GM18909 (cell line): ENCODE measurements around the gene ORC5.
"Not testable (repeated sequence)": the region's sequence is repeated elsewhere in the genome, so short reads cannot be mapped to it uniquely, and the experiment has no call there.

Experiments used
- ATAC-seq: cut with Tn5 transposase; IDR thresholded peaks from one replicate; pipeline ENCODE4 v1.9.1; 2021; ENCODE audit warnings: mild to moderate bottlenecking; ENCODE audit not compliant: unreplicated experiment, poor library complexity

Gene ORC5

GRCh38 chr7:104207731-104208420, at the start of gene ORC5:
Gene ORC5, minus strand, starts transcription at chr7:104208013. Its CDS starts 109 bp downstream, at chr7:104207904.
- ATAC-seq, result peak; percentile 100

GRCh38 chr7:104255616-104256015, 47.8 kb upstream of the ORC5 start:
- ATAC-seq, result no peak

GRCh38 chr7:104255194-104255593, 47.4 kb upstream of the ORC5 start:
- ATAC-seq, result no peak

- no peak for ATAC-seq
These were observed 46.9 kb upstream of the ORC5 start for GRCh38 chr7:104254696-104255095.

GRCh38 chr7:104252409-104253134, 44.8 kb upstream of the ORC5 start:
- no peak for ATAC-seq

- no peak for ATAC-seq
These were observed 34.8 kb upstream of the ORC5 start for GRCh38 chr7:104242638-104243037.

GRCh38 chr7:104241538-104242209, 33.9 kb upstream of the ORC5 start:
- ATAC-seq, result no peak

- no peak for ATAC-seq
These were observed 33.3 kb upstream of the ORC5 start for GRCh38 chr7:104241135-104241534.

GRCh38 chr7:104240401-104240800, 32.6 kb upstream of the ORC5 start:
- ATAC-seq, result no peak

GRCh38 chr7:104234990-104235389, 27.2 kb upstream of the ORC5 start:
- ATAC-seq, result not testable (repeated sequence)

- peak; percentile 85 for ATAC-seq
These were observed 23.5 kb upstream of the ORC5 start for GRCh38 chr7:104231054-104232046.

- no peak for ATAC-seq
These were observed 22.8 kb upstream of the ORC5 start for GRCh38 chr7:104230606-104231005.

- ATAC-seq, result no peak
These were observed 20.6 kb upstream of the ORC5 start for GRCh38 chr7:104228442-104228841.

GRCh38 chr7:104225451-104225850, 17.6 kb upstream of the ORC5 start:
- no peak for ATAC-seq

- ATAC-seq, result no peak
These were observed 9.8 kb upstream of the ORC5 start for GRCh38 chr7:104217620-104218019.

- no peak for ATAC-seq
These were observed 1.2 kb upstream of the ORC5 start for GRCh38 chr7:104209063-104209462.

- ATAC-seq, result peak; percentile 1
These were observed 588 bp upstream of the ORC5 start for GRCh38 chr7:104208421-104208780.

- peak; percentile 34 for ATAC-seq
These were observed 474 bp downstream of the ORC5 start for GRCh38 chr7:104207348-104207730.

- ATAC-seq, result no peak
These were observed 972 bp downstream of the ORC5 start for GRCh38 chr7:104206841-104207240.

GRCh38 chr7:104198673-104199278, 9.0 kb downstream of the ORC5 start:
- no peak for ATAC-seq
